Astrocyte of the spinal cord (primary cell): Measurements from ENCODE around the gene HOXC11.

Experiments
- DNase-seq: peaks from one replicate; pipeline ENCODE4 v3.0.0; 2011; ENCODE audit warnings: low read depth, low spot score
- H3K4me3 ChIP-seq: 2 replicates; pipeline ENCODE4 v1.5.1; 2011; ENCODE audit warnings: low read depth, mild to moderate bottlenecking, low read length, moderate library complexity
- CTCF ChIP-seq: IDR thresholded peaks from 2 replicates; pipeline ENCODE4 v1.5.1; 2012; ENCODE audit warnings: low read depth, mild to moderate bottlenecking, low read length, inconsistent platforms
- in situ Hi-C: cut with HindIII; loops from 2 replicates; pipeline ENCODE4 v1.10.0; 2017; ENCODE audit warnings: low sequenced_read_pairs

HOXC11 gene

DNA sequence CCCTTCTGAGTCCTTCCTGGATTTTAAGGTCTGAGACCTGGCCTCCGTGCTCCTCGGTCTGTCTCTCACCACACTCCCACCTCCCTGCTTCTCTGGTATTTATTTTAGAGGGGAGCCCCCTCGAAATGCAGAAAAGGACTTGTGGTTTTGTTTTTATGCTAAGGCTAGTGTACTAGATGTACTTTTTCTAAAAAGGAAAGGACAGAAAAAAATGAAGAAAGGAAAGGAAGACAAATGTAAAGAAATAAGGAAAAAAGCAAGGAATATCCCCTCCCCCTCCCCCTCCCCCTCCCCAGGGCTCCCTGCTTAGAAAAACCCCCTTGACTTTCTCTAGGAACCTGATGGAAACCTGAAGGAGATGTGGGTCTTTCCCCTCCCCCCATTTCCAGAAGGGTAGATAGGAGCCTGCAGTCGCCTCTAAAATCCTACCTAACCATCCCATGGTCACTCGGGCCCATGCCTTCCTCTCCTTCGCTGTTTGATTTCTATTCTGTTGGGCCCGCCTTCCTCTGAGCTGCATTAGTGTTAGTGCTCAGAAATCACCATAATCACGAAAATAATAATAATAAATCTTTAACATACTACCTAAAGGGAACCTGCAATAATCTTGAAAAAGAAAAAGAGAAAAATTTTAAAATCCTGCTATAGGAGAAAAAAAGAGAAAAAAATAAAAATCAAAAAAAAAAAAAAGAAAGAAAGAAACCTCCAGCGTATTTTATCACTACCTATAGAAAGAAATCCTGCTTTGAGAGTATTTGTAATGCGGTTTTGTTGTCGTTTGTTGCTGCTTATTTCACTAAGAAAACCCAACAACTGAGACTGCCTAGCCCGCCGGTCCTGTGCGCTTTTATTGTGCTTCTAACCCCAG lies 39.0 kb downstream of the HOXC11 start:
- TF ChIP-seq CTCF = no peak
- in situ Hi-C loops = loop anchor here (25.0 kb wide), 1 partner anchor 175 kb away; the partner anchor contains the start of gene SMUG1
- DNase-seq = no peak
- H3K4me3 ChIP-seq = no peak overlapping the region

GRCh38 chr12:54012631-54013409 lies 39.9 kb downstream of the HOXC11 start:
- no peak for TF ChIP-seq CTCF
- no peak for DNase-seq
- no peak overlapping the region for H3K4me3 ChIP-seq
- in situ Hi-C loops = loop anchor here (25.0 kb wide), 1 partner anchor 174 kb away; the partner anchor contains the start of gene SMUG1

DNA sequence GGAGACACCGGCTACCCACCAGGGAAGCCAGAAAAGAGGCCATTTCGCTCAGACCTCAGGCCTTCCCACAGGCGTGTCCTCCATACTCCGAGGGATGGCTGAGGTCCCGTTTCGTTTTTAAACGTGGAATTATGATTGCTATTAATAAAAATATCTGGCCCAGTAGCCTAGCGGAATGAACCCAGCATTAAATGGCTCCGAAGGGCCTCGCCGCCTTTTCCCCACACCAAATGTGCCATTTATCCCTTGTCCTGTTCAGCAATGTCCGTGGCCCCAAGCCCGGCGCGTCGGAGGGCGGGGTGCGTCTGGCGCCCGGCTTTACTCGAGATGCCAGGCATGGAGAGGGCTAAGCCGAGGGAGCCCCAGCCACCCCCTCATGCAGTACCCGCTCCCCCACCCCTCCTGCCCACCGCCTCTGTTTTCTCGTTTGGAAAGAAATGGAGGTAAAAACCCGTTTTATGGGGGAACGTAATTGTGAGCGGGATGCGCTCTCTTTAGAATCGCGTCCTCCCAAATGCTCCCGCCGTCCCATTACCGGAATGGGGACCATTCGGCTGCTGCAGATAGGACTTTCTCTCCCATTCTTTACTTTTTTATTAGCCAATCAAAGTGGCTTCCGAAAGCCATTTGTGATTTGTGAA lies 41.6 kb downstream of the HOXC11 start:
- in situ Hi-C loops = loop anchor here (25.0 kb wide), 1 partner anchor 173 kb away; the partner anchor contains the start of gene SMUG1
- no peak for DNase-seq
- no peak overlapping the region for H3K4me3 ChIP-seq
- TF ChIP-seq CTCF = no peak

DNA sequence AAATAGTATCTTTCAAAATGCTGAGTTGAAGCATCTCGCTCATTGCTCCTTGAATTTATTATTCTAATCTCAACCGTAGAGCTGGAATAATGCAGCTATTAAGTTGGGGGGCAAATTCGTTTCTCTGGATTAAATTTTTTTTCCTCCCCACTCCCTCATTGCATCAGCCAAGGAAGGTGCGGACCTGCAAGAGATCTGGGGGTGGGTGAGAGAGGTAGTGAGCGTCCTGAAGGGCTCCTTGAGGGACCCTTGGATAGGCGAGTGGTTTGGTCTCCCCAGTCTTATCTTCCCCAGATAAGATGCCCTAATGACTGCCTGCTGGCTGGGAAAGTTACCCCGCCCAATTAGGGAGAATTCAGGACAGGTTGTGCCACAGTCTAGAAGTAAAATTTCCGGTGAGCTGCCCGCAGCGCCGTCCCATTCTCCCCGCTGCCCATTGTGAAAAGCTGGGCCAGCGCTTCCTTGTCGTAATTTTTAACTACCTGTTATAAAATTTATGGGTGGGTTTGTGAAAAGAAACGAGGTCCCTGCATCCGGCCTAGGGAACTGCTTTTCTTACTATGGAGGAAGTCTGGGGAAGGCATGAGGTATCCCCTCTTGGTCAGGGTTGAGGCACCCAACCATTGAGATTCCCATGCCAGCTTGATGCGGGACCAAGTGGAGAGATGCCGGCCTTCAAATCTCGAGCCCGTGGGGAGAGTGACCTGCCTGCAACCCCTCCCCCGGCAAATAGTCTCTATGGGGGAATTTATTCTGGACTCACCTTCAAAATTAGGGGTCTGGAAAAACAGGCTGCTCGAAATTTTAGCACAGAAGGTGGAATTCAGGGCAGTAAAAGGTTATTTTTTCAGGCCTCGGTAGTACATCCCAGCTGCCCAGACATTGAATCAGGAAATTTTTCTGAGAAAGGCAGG lies 42.3 kb downstream of the HOXC11 start:
- no peak overlapping the region for H3K4me3 ChIP-seq
- no peak for TF ChIP-seq CTCF
- in situ Hi-C loops = loop anchor here (25.0 kb wide), 1 partner anchor 172 kb away; the partner anchor contains the start of gene SMUG1
- no peak for DNase-seq

- H3K4me3 ChIP-seq = peak overlapping the region; percentile 64
- TF ChIP-seq CTCF = no peak
- in situ Hi-C loops = loop anchor here (25.0 kb wide), 1 partner anchor 171 kb away; the partner anchor contains the start of gene SMUG1
- no peak for DNase-seq
Observed at GRCh38 chr12:54016051-54016450, 43.1 kb downstream of the HOXC11 start.
